ENCODE data around the gene NKG7. TPM values are rescaled to one million over a fixed set of nuclear protein-coding genes. Genes with fewer than 3 reads are reported as not detected.
A peak's percentile ranks its signal among the peaks of the same experiment; 100 is the strongest.

The NKG7 gene
- total and polyA plus RNA-seq, 2 of the 13 experiments (the other 11 are each of a cell fraction or from before 2014, with no cell fraction given) = 0.40 TPM; not detected in 1

DNA sequence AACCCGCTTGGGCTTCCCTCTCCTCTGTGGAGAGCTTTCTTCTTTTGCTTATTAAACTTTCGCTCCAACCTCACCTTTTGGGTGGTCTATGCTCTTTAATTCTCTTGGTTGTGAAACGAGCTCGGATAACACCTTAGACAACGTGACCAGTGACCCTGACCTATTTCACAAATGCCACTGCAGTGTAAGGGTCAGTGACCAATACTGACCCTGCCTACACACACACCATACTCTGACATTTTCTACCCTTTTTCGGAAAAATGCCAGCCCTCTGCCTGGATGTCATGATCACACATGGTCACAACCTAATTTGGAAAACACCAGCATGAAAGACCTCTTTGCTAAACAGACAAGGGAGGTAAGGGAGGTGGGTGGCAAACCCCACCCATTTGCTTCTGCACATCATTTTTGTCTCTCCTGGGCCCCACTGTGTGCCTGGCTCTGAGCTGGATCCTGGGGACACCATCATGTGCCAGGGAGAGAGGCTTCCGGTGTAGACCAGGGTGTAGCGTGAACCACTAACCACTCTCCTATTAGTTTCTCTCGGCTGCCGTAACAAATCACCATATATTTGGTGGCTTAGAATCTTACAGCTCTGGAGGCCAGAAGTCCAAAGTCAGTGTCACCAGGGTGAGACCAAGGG, 16.2 kb downstream of the NKG7 start (continued):
- TF ChIP-seq, protein P1, sequence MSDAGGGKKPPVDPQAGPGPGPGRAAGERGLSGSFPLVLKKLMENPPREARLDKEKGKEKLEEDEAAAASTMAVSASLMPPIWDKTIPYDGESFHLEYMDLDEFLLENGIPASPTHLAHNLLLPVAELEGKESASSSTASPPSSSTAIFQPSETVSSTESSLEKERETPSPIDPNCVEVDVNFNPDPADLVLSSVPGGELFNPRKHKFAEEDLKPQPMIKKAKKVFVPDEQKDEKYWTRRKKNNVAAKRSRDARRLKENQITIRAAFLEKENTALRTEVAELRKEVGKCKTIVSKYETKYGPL (CRISPR knock-in tag; IDR thresholded peaks at IDR 0.05) = no peak
- no peak for TF ChIP-seq KAT2B (IDR thresholded peaks at IDR 0.05; ENCODE audit: borderline replicate concordance, low read depth, low read length)
- no peak for TF ChIP-seq AHR (CRISPR knock-in tag; IDR thresholded peaks at IDR 0.05)
- TF ChIP-seq, protein P2, sequence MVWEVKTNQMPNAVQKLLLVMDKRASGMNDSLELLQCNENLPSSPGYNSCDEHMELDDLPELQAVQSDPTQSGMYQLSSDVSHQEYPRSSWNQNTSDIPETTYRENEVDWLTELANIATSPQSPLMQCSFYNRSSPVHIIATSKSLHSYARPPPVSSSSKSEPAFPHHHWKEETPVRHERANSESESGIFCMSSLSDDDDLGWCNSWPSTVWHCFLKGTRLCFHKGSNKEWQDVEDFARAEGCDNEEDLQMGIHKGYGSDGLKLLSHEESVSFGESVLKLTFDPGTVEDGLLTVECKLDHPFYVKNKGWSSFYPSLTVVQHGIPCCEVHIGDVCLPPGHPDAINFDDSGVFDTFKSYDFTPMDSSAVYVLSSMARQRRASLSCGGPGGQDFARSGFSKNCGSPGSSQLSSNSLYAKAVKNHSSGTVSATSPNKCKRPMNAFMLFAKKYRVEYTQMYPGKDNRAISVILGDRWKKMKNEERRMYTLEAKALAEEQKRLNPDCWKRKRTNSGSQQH (CRISPR knock-in tag; IDR thresholded peaks at IDR 0.05; ENCODE audit: low read depth) = no peak
- TF ChIP-seq HOXA9 (CRISPR knock-in tag; IDR thresholded peaks at IDR 0.05; ENCODE audit: borderline replicate concordance) = no peak
- 0 out of 2 replicates have a peak, but pooled peaks have one; percentile 31 for TF ChIP-seq ZNF543 (CRISPR knock-in tag; IDR thresholded peaks at IDR 0.05)
- no peak for TF ChIP-seq NPAS2 (CRISPR knock-in tag; IDR thresholded peaks at IDR 0.05; ENCODE audit: borderline replicate concordance)
- no peak for TF ChIP-seq ZNF441 (CRISPR knock-in tag; IDR thresholded peaks at IDR 0.05; ENCODE audit: borderline replicate concordance)
- no peak for TF ChIP-seq ZNF652 (CRISPR knock-in tag; IDR thresholded peaks at IDR 0.05; ENCODE audit: borderline replicate concordance, low read depth)
- TF ChIP-seq MIER2 (CRISPR knock-in tag; IDR thresholded peaks at IDR 0.05) = peak; percentile 39; the same call in 1 of the 2 replicates
- peak; percentile 98 for TF ChIP-seq HNF4A (CRISPR knock-in tag; IDR thresholded peaks at IDR 0.05)
- no peak for TF ChIP-seq ZNF547 (CRISPR knock-in tag; IDR thresholded peaks at IDR 0.05)
- TF ChIP-seq ATF7 (IDR thresholded peaks at IDR 0.05) = no peak
- TF ChIP-seq ATF7 (CRISPR knock-in tag; IDR thresholded peaks at IDR 0.05) = no peak
- TF ChIP-seq, protein P3, sequence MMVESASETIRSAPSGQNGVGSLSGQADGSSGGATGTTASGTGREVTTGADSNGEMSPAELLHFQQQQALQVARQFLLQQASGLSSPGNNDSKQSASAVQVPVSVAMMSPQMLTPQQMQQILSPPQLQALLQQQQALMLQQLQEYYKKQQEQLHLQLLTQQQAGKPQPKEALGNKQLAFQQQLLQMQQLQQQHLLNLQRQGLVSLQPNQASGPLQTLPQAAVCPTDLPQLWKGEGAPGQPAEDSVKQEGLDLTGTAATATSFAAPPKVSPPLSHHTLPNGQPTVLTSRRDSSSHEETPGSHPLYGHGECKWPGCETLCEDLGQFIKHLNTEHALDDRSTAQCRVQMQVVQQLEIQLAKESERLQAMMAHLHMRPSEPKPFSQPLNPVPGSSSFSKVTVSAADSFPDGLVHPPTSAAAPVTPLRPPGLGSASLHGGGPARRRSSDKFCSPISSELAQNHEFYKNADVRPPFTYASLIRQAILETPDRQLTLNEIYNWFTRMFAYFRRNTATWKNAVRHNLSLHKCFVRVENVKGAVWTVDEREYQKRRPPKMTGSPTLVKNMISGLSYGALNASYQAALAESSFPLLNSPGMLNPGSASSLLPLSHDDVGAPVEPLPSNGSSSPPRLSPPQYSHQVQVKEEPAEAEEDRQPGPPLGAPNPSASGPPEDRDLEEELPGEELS (CRISPR knock-in tag; IDR thresholded peaks at IDR 0.05) = peak; percentile 83
- TF ChIP-seq, protein P4, sequence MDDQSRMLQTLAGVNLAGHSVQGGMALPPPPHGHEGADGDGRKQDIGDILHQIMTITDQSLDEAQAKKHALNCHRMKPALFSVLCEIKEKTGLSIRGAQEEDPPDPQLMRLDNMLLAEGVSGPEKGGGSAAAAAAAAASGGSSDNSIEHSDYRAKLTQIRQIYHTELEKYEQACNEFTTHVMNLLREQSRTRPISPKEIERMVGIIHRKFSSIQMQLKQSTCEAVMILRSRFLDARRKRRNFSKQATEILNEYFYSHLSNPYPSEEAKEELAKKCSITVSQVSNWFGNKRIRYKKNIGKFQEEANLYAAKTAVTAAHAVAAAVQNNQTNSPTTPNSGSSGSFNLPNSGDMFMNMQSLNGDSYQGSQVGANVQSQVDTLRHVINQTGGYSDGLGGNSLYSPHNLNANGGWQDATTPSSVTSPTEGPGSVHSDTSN (CRISPR knock-in tag; IDR thresholded peaks at IDR 0.05; ENCODE audit: borderline replicate concordance) = no peak
- no peak for TF ChIP-seq ZNF709 (CRISPR knock-in tag; IDR thresholded peaks at IDR 0.05)
- TF ChIP-seq, protein P5, sequence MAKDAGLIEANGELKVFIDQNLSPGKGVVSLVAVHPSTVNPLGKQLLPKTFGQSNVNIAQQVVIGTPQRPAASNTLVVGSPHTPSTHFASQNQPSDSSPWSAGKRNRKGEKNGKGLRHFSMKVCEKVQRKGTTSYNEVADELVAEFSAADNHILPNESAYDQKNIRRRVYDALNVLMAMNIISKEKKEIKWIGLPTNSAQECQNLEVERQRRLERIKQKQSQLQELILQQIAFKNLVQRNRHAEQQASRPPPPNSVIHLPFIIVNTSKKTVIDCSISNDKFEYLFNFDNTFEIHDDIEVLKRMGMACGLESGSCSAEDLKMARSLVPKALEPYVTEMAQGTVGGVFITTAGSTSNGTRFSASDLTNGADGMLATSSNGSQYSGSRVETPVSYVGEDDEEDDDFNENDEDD (CRISPR knock-in tag; IDR thresholded peaks at IDR 0.05; ENCODE audit: borderline replicate concordance) = peak; percentile 25; the same call in 1 of the 2 replicates
- peak; percentile 90 for TF ChIP-seq NR2C2 (CRISPR knock-in tag; IDR thresholded peaks at IDR 0.05; ENCODE audit: borderline replicate concordance)
- no peak for TF ChIP-seq MBNL3 (CRISPR knock-in tag; conservative IDR thresholded peaks at IDR 0.05)
- TF ChIP-seq HOXA5 (CRISPR knock-in tag; IDR thresholded peaks at IDR 0.05) = no peak
- no peak for TF ChIP-seq PRMT3 (CRISPR knock-in tag; IDR thresholded peaks at IDR 0.05; ENCODE audit: borderline replicate concordance, low read depth)
- TF ChIP-seq FOXK2 (IDR thresholded peaks at IDR 0.05) = no peak
- no peak for TF ChIP-seq ZNF577 (CRISPR knock-in tag; IDR thresholded peaks at IDR 0.05; ENCODE audit: borderline replicate concordance, low read depth)
- no peak for TF ChIP-seq MED8 (CRISPR knock-in tag; IDR thresholded peaks at IDR 0.05; ENCODE audit: insufficient replicate concordance)
- no peak for TF ChIP-seq ZFP62 (CRISPR knock-in tag; IDR thresholded peaks at IDR 0.05)

Data from HepG2 (cell line).